Measurements from ENCODE around the gene EID2B.

EID2B gene

GRCh38 chr19:39514840-39515550 lies 17.7 kb downstream of the EID2B start, which contains the start of gene SELENOV:
TSS of gene SELENOV (plus strand) at chr19:39515139. CDS start at chr19:39515213, 74 bp downstream.
- no peak for TF ChIP-seq CTCF (IDR thresholded peaks at IDR 0.05; ENCODE audit: control insufficient read depth, extremely low read depth, insufficient read depth)
- DNase-seq (ENCODE audit: low read depth), result no peak
- H3K4me3 ChIP-seq (ENCODE audit: low read depth, low read length), result peak within 1 kb of the TSS; percentile 35

- no peak overlapping the region for H3K4me3 ChIP-seq (ENCODE audit: low read depth, low read length)
- no peak for TF ChIP-seq CTCF (IDR thresholded peaks at IDR 0.05; ENCODE audit: control insufficient read depth, extremely low read depth, insufficient read depth)
- DNase-seq (ENCODE audit: low read depth), result no peak
Measured at GRCh38 chr19:39512988-39513387, 19.7 kb downstream of the EID2B start.

GRCh38 chr19:39509233-39509632 lies 23.4 kb downstream of the EID2B start:
- no peak for DNase-seq (ENCODE audit: low read depth)
- H3K4me3 ChIP-seq (ENCODE audit: low read depth, low read length), result no peak overlapping the region
- TF ChIP-seq CTCF (IDR thresholded peaks at IDR 0.05; ENCODE audit: control insufficient read depth, extremely low read depth, insufficient read depth), result no peak

GRCh38 chr19:39508629-39509028 lies 24.0 kb downstream of the EID2B start:
- DNase-seq (ENCODE audit: low read depth), result no peak
- no peak overlapping the region for H3K4me3 ChIP-seq (ENCODE audit: low read depth, low read length)
- TF ChIP-seq CTCF (IDR thresholded peaks at IDR 0.05; ENCODE audit: control insufficient read depth, extremely low read depth, insufficient read depth), result no peak

GRCh38 chr19:39507715-39508364 lies 24.8 kb downstream of the EID2B start:
- H3K4me3 ChIP-seq (ENCODE audit: low read depth, low read length), result peak overlapping the region; percentile 61
- TF ChIP-seq CTCF (IDR thresholded peaks at IDR 0.05; ENCODE audit: control insufficient read depth, extremely low read depth, insufficient read depth), result no peak
- no peak for DNase-seq (ENCODE audit: low read depth)

- no peak for TF ChIP-seq CTCF (IDR thresholded peaks at IDR 0.05; ENCODE audit: control insufficient read depth, extremely low read depth, insufficient read depth)
- DNase-seq (ENCODE audit: low read depth), result peak; percentile 35
- H3K4me3 ChIP-seq (ENCODE audit: low read depth, low read length), result peak overlapping the region; percentile 61
Measured at GRCh38 chr19:39506944-39507714, 25.5 kb downstream of the EID2B start.

Measured in LNCaP clone FGC (cell line).